Kidney epithelial cell (primary cell): ENCODE data around the gene EFR3B. TPM values are rescaled to one million over a fixed set of nuclear protein-coding genes. Genes with fewer than 3 reads are reported as not detected.
"Not testable (repeated sequence)": the region's sequence is repeated elsewhere in the genome, so short reads cannot be mapped to it uniquely, and the experiment has no call there.

Source experiments
- DNase-seq: peaks from one replicate; pipeline ENCODE4 v3.0.0-alpha.2; 2010; ENCODE audit warnings: low read depth
- H3K27me3 ChIP-seq: 2 replicates; pipeline ENCODE4 v1.6.0; 2011; ENCODE audit warnings: low read length; ENCODE audit not compliant: control insufficient read depth, insufficient read depth
- H3K36me3 ChIP-seq: 2 replicates; pipeline ENCODE4 v1.5.1; 2011; ENCODE audit warnings: low read length; ENCODE audit not compliant: control insufficient read depth, insufficient read depth
- H3K4me3 ChIP-seq: 2 replicates; pipeline ENCODE4 v1.5.1; 2011; ENCODE audit warnings: low read depth, mild to moderate bottlenecking, control low read depth, low read length
- total RNA-seq: library from RNA; depleted of rRNA; stranded (reverse); fragments of >200 nt; gene quantifications from 2 replicates; pipeline ENCODE4 v1.2.3, GENCODE V29; 2015
- TF ChIP-seq, protein P1 (sequence below): IDR thresholded peaks from 2 replicates; pipeline ENCODE4 v1.5.1; 2011; ENCODE audit warnings: mild to moderate bottlenecking, moderate library complexity, low read length, control low read depth, inconsistent platforms; ENCODE audit not compliant: insufficient read depth, poor library complexity, severe bottlenecking

The EFR3B gene
- total RNA-seq, 1 donor from 2014 or later = 2.3 TPM

DNA sequence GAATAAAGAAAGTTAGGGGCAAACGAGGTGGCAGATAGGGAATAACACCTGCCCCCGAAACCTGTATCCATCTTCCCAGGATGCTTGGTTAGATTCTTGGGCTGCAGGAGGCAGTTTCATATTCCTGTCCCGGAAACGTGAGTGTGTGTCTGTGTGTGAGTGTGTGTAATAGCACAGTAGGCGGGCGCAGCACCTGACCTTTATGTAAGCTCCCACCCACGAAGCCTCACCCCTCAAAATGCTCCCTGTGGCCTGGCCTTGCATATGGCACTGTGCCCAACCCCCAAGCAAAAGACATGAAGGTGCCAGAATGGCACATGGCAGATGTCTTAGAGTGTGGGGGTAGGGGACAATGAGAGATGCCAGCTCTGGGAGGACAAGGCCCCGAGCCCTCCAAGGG is 48.9 kb downstream of the EFR3B start:
- no peak for DNase-seq
- H3K27me3 ChIP-seq = no peaks in the 10 kb centered on the region
- TF ChIP-seq, protein P1, sequence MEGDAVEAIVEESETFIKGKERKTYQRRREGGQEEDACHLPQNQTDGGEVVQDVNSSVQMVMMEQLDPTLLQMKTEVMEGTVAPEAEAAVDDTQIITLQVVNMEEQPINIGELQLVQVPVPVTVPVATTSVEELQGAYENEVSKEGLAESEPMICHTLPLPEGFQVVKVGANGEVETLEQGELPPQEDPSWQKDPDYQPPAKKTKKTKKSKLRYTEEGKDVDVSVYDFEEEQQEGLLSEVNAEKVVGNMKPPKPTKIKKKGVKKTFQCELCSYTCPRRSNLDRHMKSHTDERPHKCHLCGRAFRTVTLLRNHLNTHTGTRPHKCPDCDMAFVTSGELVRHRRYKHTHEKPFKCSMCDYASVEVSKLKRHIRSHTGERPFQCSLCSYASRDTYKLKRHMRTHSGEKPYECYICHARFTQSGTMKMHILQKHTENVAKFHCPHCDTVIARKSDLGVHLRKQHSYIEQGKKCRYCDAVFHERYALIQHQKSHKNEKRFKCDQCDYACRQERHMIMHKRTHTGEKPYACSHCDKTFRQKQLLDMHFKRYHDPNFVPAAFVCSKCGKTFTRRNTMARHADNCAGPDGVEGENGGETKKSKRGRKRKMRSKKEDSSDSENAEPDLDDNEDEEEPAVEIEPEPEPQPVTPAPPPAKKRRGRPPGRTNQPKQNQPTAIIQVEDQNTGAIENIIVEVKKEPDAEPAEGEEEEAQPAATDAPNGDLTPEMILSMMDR = no peak
- no peak overlapping the region for H3K4me3 ChIP-seq
- no peaks in the 10 kb centered on the region for H3K36me3 ChIP-seq

DNA sequence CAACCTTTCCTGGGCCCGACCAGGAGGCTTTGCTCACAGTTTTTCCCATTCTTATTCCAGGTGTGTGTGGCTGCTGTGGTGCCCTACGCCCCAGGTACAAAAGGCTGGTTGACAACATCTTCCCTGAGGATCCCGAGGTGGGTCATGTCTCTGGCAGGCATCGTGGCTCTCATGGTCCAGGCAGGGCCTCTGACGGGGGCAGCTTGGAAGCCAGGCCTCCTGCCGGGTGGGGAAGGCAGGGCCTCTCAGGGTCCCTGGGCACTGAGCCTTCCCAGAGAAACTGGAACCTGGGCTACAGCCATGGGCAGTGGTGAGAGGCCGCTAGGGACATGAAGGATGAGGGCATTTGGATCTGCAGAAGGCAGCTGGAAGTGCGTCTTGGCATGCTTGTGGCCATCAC is 49.4 kb downstream of the EFR3B start:
- TF ChIP-seq, protein P1 = no peak
- no peak for DNase-seq
- Histone ChIP-seq H3K4me3 (no peak overlapping the region), H3K27me3 (no peaks in the 10 kb centered on the region), H3K36me3 (no peaks in the 10 kb centered on the region)

DNA sequence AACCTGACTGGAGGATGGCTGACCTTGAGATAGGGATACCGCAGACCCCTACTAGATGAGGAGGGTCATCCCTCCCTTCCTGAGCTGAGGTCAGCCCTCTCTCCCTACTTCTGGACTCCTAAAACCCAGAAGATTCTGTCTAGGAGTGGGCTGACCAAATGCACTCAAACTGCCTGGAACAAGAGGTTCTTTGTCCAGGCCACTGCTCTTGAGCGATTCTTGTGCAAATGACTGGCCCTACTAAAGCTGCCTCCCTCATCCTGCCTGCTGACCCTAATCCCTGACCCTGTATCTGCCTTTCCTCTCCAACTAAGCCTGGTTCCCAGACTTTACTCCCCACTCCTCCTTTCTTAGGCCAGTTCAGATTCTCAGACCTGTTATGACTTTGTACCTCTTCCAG is 56.2 kb downstream of the EFR3B start:
- Histone ChIP-seq H3K27me3 (no peaks in the 10 kb centered on the region), H3K36me3 (no peaks in the 10 kb centered on the region)
- TF ChIP-seq, protein P1 = no peak

DNA sequence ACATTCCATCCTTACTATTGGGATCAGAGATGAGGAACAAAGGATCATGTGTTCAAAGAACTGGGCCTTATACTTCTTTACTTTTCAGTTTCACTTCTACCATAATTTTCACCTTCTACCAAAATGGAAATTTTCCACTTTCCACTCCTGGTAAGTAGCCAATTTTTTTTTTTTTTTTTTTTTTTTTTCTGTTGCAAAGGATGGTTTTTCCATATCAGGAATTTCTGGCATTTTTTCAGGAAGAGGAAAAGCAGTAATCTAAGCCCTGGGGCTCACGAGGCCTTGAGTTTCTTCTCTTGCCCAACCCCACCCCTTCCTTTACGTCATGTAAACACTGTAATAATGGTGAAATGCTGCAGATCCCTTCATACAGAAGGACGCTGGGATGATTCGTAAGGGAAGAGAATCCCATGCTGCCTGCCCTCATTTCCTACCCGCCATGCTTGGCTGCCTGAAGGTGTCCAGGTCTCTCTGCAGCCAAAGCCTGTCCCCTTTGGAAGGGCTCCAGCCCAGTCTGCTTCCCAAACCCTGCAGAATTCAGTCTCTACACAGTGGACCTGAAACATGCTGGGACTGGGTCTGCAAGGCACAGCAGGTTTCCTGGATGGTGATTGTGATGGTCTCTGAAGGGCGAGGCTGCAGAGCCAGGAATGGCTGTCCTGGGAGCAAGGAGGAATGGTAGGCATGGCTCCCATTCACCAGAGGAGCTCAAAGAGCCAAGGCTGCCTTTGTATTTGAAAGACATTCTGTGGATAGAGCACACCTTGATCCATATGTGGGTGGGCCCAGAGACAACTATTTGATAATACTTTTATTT is 57.0 kb downstream of the EFR3B start:
- no peaks in the 10 kb centered on the region for H3K27me3 ChIP-seq
- no peak for DNase-seq
- no peaks in the 10 kb centered on the region for H3K36me3 ChIP-seq
- TF ChIP-seq, protein P1 = no peak
- H3K4me3 ChIP-seq = no peak overlapping the region

More for the DNA sequence above, 56.2 kb downstream of the EFR3B start:
- H3K4me3 ChIP-seq = no peak overlapping the region
- no peak for DNase-seq

DNA sequence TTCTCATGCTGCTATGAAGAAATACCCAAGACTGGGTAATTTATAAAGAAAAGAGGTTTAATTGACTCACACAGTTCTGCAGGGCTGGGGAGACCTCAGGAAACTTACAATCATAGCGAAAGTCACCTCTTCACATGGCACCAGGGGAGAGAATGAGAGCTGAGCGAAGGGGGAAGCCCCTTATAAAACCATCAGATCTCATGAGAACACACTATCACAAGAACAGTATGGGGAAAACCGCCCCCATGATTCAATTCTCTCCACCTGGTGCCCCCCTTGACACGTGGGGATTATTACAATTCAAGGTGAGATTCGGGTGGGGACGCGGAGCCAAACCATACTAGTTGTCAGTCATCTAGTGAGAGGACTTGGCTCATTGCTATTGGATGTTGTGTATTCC is 60.5 kb downstream of the EFR3B start:
- not testable (repeated sequence) for H3K36me3 ChIP-seq, DNase-seq, H3K27me3 ChIP-seq, H3K4me3 ChIP-seq

DNA sequence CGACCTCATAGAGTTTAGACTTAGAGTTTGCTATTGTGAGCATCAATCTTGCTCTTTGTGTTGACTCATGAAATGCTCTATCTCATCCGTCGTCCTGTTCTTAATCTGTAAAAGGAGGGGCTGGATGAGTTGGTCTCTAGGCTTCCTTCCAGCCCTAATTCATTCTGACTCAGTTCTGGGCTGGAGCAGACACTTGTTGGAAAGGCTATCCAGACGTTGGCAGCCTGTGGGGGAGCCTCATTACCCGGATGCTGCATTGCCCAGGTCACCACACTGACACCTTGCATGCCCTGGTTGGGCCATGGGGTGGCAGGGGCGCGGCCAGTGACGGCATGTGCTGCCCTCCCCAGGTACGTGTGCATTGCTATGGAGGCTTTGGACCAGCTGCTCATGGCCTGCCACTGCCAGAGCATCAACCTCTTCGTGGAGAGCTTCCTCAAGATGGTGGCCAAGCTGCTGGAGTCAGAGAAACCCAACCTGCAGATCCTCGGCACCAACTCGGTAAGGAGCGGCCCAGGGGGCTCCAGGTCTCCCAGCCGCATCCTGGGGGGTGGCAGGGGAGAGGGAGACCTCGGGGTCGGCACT is 61.5 kb downstream of the EFR3B start:
- Histone ChIP-seq H3K4me3 (no peak overlapping the region), H3K36me3 (no peaks in the 10 kb centered on the region), H3K27me3 (no peaks in the 10 kb centered on the region)
- DNase-seq = no peak
- TF ChIP-seq, protein P1 = no peak
